ENCODE measurements around the gene L3HYPDH. TPM values are rescaled to one million over a fixed set of nuclear protein-coding genes. Genes with fewer than 3 reads are reported as not detected.
A peak's percentile ranks its signal among the peaks of the same experiment; 100 is the strongest.
"Not testable (repeated sequence)": the region's sequence is repeated elsewhere in the genome, so short reads cannot be mapped to it uniquely, and the experiment has no call there.

Gene L3HYPDH
- polyA plus RNA-seq, 1 experiment: 28.0 TPM

DNA sequence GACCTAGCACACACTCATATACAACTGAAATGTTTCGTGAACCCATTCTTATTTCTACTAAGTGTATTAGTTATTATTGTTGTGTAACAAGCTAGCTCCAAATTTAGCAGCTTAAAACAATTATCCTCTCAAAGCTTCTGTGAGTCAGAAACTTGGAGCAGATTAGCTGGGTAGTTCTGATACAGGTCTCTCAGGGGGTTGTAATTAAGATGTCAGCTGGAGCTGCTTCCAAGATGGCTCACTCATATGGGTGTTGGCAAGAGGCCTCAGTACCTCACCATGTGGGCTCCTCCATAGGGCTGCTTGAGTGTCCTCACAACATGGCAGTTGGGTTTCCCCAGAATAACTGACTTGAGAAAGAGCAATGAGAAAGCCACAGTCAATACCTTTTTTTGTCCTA, 28.8 kb downstream of the L3HYPDH start:
- TF ChIP-seq CTCF (IDR thresholded peaks at IDR 0.05; ENCODE audit: insufficient read depth, low read depth, low read length): no peak
- POLR2A ChIA-PET: no interaction called here
- CTCF ChIA-PET: interaction anchor here (1.3 to 2.2 kb wide), 3 partner anchors 8 to 52 kb away, joined by 3 to 5 read pairs (median 4); no protein-coding TSS in a partner anchor

DNA sequence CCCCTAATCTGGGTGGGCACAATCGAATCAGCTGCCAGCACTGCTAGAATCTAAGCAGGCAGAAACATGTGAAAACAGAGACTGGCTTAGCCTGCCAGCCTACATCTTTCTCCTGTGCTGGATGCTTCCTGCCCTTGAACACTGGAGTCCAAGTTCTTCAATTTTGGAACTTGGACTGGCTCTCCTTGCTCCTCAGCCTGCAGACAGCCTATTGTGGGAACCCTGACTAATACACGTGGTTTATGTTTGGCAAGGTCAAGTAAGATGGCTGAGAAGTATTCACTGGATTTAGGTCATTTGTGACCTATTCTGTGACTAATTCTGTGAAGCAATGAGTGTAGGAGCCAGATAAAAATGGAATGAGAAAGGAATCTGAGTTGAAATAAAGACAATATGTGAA, 30.1 kb downstream of the L3HYPDH start:
- Histone ChIP-seq H3K36me3 (ENCODE audit: control insufficient read depth, insufficient read depth, low read length) (peaks cover 2% of the 10 kb centered on the region), H3K4me3 (ENCODE audit: low read depth, low read length) (no peak overlapping the region), H3K27me3 (ENCODE audit: control insufficient read depth, insufficient read depth, low read length) (no peaks in the 10 kb centered on the region)
- TF ChIP-seq CTCF (IDR thresholded peaks at IDR 0.05; ENCODE audit: insufficient read depth, low read depth, low read length): no peak
- ChIA-PET POLR2A (no interaction called here), CTCF (interaction anchor here (1.7 to 2.2 kb wide), 2 partner anchors 10 kb away, joined by 4 to 5 read pairs; no protein-coding TSS in a partner anchor)
- DNase-seq (ENCODE audit: low read depth): peak; percentile 89

More for the DNA sequence above, 28.8 kb downstream of the L3HYPDH start:
- Histone ChIP-seq H3K36me3 (ENCODE audit: control insufficient read depth, insufficient read depth, low read length) (peaks cover 2% of the 10 kb centered on the region), H3K27me3 (ENCODE audit: control insufficient read depth, insufficient read depth, low read length) (no peaks in the 10 kb centered on the region), H3K4me3 (ENCODE audit: low read depth, low read length) (no peak overlapping the region)
- no peak for DNase-seq (ENCODE audit: low read depth)

GRCh38 chr14:59451849-59452248, 32.4 kb downstream of the L3HYPDH start:
- H3K36me3 ChIP-seq (ENCODE audit: control insufficient read depth, insufficient read depth, low read length): no peaks in the 10 kb centered on the region
- H3K27me3 ChIP-seq (ENCODE audit: control insufficient read depth, insufficient read depth, low read length): no peaks in the 10 kb centered on the region
- H3K4me3 ChIP-seq (ENCODE audit: low read depth, low read length): no peak overlapping the region
- POLR2A ChIA-PET: no interaction called here
- TF ChIP-seq CTCF (IDR thresholded peaks at IDR 0.05; ENCODE audit: insufficient read depth, low read depth, low read length): no peak
- CTCF ChIA-PET: interaction anchor here (0.5 to 3.9 kb wide), 3 partner anchors 327 to 446 kb away, joined by 3 to 21 read pairs (median 7); no protein-coding TSS in a partner anchor
- no peak for DNase-seq (ENCODE audit: low read depth)

GRCh38 chr14:59450716-59451115, 33.5 kb downstream of the L3HYPDH start:
- no peaks in the 10 kb centered on the region for H3K27me3 ChIP-seq (ENCODE audit: control insufficient read depth, insufficient read depth, low read length)
- no peak overlapping the region for H3K4me3 ChIP-seq (ENCODE audit: low read depth, low read length)
- DNase-seq (ENCODE audit: low read depth): no peak
- TF ChIP-seq CTCF (IDR thresholded peaks at IDR 0.05; ENCODE audit: insufficient read depth, low read depth, low read length): no peak
- ChIA-PET POLR2A (no interaction called here), CTCF (interaction anchor here (2.3 to 3.9 kb wide), 2 partner anchors 326 to 330 kb away, joined by 7 to 21 read pairs; no protein-coding TSS in a partner anchor)
- H3K36me3 ChIP-seq (ENCODE audit: control insufficient read depth, insufficient read depth, low read length): 0 out of 2 replicates have a peak, but pooled peaks cover 1% of the 10 kb centered on the region

DNA sequence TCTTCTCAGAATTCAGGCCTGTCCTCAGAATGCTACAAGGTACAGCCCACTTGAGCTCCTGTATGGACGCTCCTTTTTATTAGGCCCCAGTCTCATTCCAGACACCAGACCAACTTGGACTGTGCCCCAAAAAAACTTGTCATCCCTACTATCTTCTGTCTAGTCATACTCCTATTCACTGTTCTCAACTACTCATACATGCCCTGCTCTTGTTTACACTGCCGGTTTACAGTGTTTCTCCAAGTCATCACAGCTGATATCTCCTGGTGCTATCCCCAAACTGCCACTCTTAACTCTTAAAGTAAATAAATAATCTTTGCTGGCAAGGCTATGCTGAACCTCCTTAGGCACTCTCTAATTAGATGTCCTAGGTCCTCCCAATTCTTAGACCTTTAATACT, 35.5 kb downstream of the L3HYPDH start:
- POLR2A ChIA-PET; H3K36me3 ChIP-seq (ENCODE audit: control insufficient read depth, insufficient read depth, low read length); H3K4me3 ChIP-seq (ENCODE audit: low read depth, low read length); DNase-seq (ENCODE audit: low read depth); H3K27me3 ChIP-seq (ENCODE audit: control insufficient read depth, insufficient read depth, low read length): not testable (repeated sequence)
- CTCF ChIA-PET: interaction anchor here (3.9 kb wide), 1 partner anchor 324 kb away, joined by 21 read pairs; no protein-coding TSS in a partner anchor
